Activated B cell treated with CpG ODN at 0.5 μM for 24 hours (primary cell): Measurements from ENCODE around the gene TRIOBP. TPM values are rescaled to one million over a fixed set of nuclear protein-coding genes. Genes with fewer than 3 reads are reported as not detected.
"Not testable (repeated sequence)": the region's sequence is repeated elsewhere in the genome, so short reads cannot be mapped to it uniquely, and the experiment has no call there.

Experiments
- ATAC-seq: fragments of 200-7000 bp; cut with Tn5 transposase; one replicate; pipeline ENCODE4 v1.10.0; 2021; ENCODE audit warnings: low read depth, mild to moderate bottlenecking, moderate library complexity
- CTCF ChIA-PET: fragments of 350-600 bp; sonication (Branson Sonifier 250); formaldehyde crosslinking; loops from one replicate; lab custom pipeline; 2021; ENCODE audit warnings: antibody characterized with exemption; lab: Charles Lee
- POLR2A ChIA-PET: fragments of 350-600 bp; sonication (Branson Sonifier 250); formaldehyde crosslinking; loops from one replicate; lab custom pipeline; 2021; ENCODE audit warnings: antibody characterized with exemption; lab: Charles Lee
- DNase-seq: peaks from one replicate; pipeline ENCODE4 v3.0.0; 2022
- H3K27ac Mint-ChIP-seq: one replicate; pipeline ENCODE4 v1.8.0; 2020; ENCODE audit warnings: mixed read lengths
- H3K27me3 Mint-ChIP-seq: one replicate; pipeline ENCODE4 v1.8.0; 2021; ENCODE audit warnings: mixed read lengths
- H3K36me3 Mint-ChIP-seq: one replicate; pipeline ENCODE4 v1.8.0; 2021; ENCODE audit warnings: low read depth, mixed read lengths
- H3K4me1 Mint-ChIP-seq: one replicate; pipeline ENCODE4 v1.8.0; 2021; ENCODE audit warnings: mixed read lengths
- H3K4me3 Mint-ChIP-seq: one replicate; pipeline ENCODE4 v1.8.0; 2020; ENCODE audit warnings: mild to moderate bottlenecking, mixed read lengths
- H3K9me3 Mint-ChIP-seq: one replicate; pipeline ENCODE4 v1.8.0; 2020; ENCODE audit warnings: mixed read lengths
- CTCF ChIP-seq: fragments of 200-600 bp; IDR thresholded peaks from one replicate; pipeline ENCODE4 v1.8.0; 2022; ENCODE audit warnings: antibody characterized with exemption, mild to moderate bottlenecking
- intact Hi-C: fragments of 100-400 bp; cut with micrococcal nuclease; formaldehyde crosslinking; loops from one replicate; pipeline ENCODE4 v1.15.1; 2024
- total RNA-seq: library from RNA; stranded (reverse); gene quantifications from 2 replicates; pipeline ENCODE4 v1.2.3, GENCODE V29; 2022

Gene TRIOBP
- total RNA-seq, 1 donor from 2014 or later, result 27.4 TPM

DNA sequence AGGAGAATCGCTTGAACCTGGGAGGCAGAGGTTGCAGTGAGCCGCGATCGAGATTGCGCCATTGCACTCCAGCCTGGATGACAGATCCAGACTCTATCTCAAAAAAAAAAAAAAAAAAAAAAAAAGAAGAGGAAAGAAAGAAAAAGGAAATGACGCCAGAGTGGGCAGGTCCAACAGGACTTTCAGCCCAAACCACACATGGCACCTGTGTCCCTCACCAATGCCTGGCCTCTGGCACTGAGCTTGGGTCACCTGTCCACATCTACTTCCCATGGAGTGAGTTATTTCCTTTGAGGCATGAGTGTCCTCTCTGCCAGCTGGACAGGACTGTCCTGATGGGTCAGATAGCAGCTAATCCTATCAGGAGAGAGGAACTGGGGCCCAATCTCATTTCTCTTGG lies 95.6 kb downstream of the TRIOBP start:
- Mint-ChIP-seq H3K36me3 (no peaks in the 10 kb centered on the region), H3K4me1 (no peaks in the 10 kb centered on the region), H3K27ac (no peak overlapping the region), H3K9me3 (no peaks in the 10 kb centered on the region), H3K4me3 (no peak overlapping the region), H3K27me3 (no peaks in the 10 kb centered on the region)
- ChIA-PET CTCF (no interaction called here), POLR2A (interaction anchor here (0.6 kb wide), 1 partner anchor 185 kb away, joined by 5 read pairs; no protein-coding TSS in a partner anchor)
- intact Hi-C loops, result no loop called here
- DNase-seq (no peak), ATAC-seq (no peak)
- no peak for TF ChIP-seq CTCF

DNA sequence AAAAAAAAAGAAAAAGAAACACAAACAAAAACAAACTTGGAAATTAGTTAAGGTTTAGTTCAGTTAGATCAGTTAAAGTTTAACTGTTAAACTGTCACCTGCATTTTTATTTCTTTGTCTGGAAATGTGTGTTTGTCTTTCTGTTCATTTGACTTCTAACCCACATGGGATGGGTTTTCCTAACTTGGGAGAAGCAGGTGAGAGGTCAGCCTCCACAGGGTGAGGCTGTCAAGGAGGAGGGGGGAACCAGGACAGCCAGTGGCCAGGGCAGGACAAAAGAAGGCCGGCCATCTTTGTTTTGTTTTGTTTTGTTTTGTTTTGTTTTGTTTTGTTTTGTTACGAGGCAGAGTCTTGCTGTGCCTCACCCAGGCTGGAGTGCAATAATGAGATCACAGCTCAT lies 97.5 kb downstream of the TRIOBP start:
- no peaks in the 10 kb centered on the region for H3K36me3 Mint-ChIP-seq
- no peak for DNase-seq
- no peak for ATAC-seq
- H3K4me3 Mint-ChIP-seq, result no peak overlapping the region
- H3K27me3 Mint-ChIP-seq, result peaks cover 2% of the 10 kb centered on the region
- no peaks in the 10 kb centered on the region for H3K9me3 Mint-ChIP-seq
- intact Hi-C loops, result no loop called here
- ChIA-PET CTCF (no interaction called here), POLR2A (no interaction called here)
- no peak for TF ChIP-seq CTCF
- no peak overlapping the region for H3K27ac Mint-ChIP-seq
- peaks cover 7% of the 10 kb centered on the region for H3K4me1 Mint-ChIP-seq

DNA sequence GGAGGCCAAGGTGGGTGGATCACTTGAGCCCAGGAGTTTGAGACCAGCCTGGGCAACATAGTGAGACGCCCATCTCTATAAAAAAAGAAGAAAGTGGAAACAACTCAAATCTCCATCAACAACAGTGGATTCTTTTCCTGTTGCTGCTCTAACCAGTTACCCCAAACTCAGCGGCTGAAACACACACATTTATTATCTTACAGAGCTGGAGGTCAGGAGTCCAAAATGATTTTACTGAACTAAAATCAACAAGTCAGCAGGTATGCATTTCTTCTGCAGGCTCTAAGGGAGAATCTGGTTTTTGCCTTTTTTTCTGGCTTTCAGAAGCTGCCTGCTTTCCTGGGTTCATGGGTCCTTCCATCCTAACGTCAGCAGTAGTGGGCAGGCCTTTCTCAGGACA lies 99.2 kb downstream of the TRIOBP start:
- ChIA-PET POLR2A (no interaction called here), CTCF (interaction anchor here (1.2 kb wide), 1 partner anchor 67 kb away, joined by 3 read pairs; no protein-coding TSS in a partner anchor)
- peaks cover 5% of the 10 kb centered on the region for H3K27me3 Mint-ChIP-seq
- H3K4me1 Mint-ChIP-seq, result peaks cover 7% of the 10 kb centered on the region
- H3K9me3 Mint-ChIP-seq, result no peaks in the 10 kb centered on the region
- TF ChIP-seq CTCF, result no peak
- intact Hi-C loops, result no loop called here
- no peak overlapping the region for H3K27ac Mint-ChIP-seq
- ATAC-seq (no peak), DNase-seq (no peak)
- no peak overlapping the region for H3K4me3 Mint-ChIP-seq
- no peaks in the 10 kb centered on the region for H3K36me3 Mint-ChIP-seq

DNA sequence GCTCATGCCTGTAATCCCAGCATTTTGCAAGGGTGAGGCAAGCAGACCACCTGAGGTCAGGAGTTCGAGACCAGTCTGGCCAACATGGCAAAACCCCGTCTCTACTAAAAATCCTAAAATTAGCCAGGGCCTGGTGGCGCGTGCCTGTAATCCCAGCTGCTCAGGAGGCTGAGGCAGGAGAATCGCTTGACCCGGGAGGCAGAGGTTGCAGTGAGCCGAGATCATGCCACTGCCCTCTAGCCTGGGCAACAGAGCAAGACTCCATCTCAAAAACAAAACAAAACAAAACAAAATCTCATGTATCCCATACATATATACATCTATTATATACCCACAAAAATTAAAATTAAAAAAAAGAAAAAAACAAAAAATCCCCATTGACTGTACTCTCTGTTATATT lies 100.4 kb downstream of the TRIOBP start:
- ATAC-seq, H3K4me3 Mint-ChIP-seq, H3K9me3 Mint-ChIP-seq, intact Hi-C loops, CTCF ChIA-PET, H3K27me3 Mint-ChIP-seq, H3K4me1 Mint-ChIP-seq, DNase-seq, H3K27ac Mint-ChIP-seq, H3K36me3 Mint-ChIP-seq, POLR2A ChIA-PET: not testable (repeated sequence)

GRCh38 chr22:37797874-37798500 lies 101.1 kb downstream of the TRIOBP start:
- ATAC-seq, result peak; percentile 18
- peaks cover 12% of the 10 kb centered on the region for H3K27me3 Mint-ChIP-seq
- ChIA-PET CTCF (no interaction called here), POLR2A (interaction anchor here (0.6 kb wide), 1 partner anchor 59 kb away, joined by 3 read pairs; no protein-coding TSS in a partner anchor)
- peaks cover 14% of the 10 kb centered on the region for H3K4me1 Mint-ChIP-seq
- intact Hi-C loops, result no loop called here
- H3K27ac Mint-ChIP-seq, result no peak overlapping the region
- H3K9me3 Mint-ChIP-seq, result no peaks in the 10 kb centered on the region
- no peak for TF ChIP-seq CTCF
- H3K36me3 Mint-ChIP-seq, result no peaks in the 10 kb centered on the region
- DNase-seq, result no peak
- H3K4me3 Mint-ChIP-seq, result no peak overlapping the region

DNA sequence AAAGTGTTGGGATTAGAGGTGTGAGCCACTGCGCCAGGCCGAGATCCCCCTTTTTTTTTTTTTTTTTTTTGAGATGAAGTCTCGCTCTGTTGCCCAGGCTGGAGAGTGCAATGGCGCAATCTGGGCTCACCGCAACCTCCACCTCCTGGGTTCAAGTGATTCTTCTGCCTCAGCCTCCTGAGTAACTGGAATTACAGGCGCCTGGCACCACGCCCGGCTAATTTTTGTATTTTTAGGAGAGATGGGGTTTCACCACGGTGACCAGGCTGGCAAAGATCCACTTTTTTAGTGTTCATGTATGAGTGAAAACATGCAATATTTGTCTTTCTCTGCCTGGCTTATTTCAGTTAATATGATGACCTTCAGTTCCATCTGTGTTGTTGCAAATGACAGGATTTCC lies 103.1 kb downstream of the TRIOBP start:
- intact Hi-C loops, ATAC-seq, H3K4me3 Mint-ChIP-seq, H3K27ac Mint-ChIP-seq, H3K36me3 Mint-ChIP-seq, DNase-seq, H3K9me3 Mint-ChIP-seq, CTCF ChIA-PET: not testable (repeated sequence)
- POLR2A ChIA-PET, result interaction anchor here (0.6 kb wide), 1 partner anchor 240 kb away, joined by 6 read pairs; no protein-coding TSS in a partner anchor
- H3K27me3 Mint-ChIP-seq, result peaks cover 26% of the 10 kb centered on the region
- peaks cover 24% of the 10 kb centered on the region for H3K4me1 Mint-ChIP-seq
